NT2/D1 (cell line): Measurements from ENCODE around the gene ERFE.
A peak's percentile ranks its signal among the peaks of the same experiment; 100 is the strongest.

Experiments
- DNase-seq: peaks from one replicate; pipeline ENCODE4 v3.0.0-alpha.2; 2011; ENCODE audit warnings: low read depth, low spot score
- H3K27me3 ChIP-seq: 2 replicates; pipeline ENCODE4 v1.6.0; 2011; ENCODE audit warnings: mild to moderate bottlenecking; ENCODE audit not compliant: insufficient read length, insufficient read depth
- H3K36me3 ChIP-seq: 2 replicates; pipeline ENCODE4 v1.6.1; 2011; ENCODE audit warnings: mild to moderate bottlenecking, low read length, mixed read lengths; ENCODE audit not compliant: insufficient read depth, insufficient read length
- H3K4me1 ChIP-seq: 2 replicates; pipeline ENCODE4 v1.5.1; 2011; ENCODE audit not compliant: insufficient read depth, insufficient read length
- H3K4me3 ChIP-seq: 2 replicates; pipeline ENCODE4 v1.5.1; 2011; ENCODE audit warnings: low read depth; ENCODE audit not compliant: insufficient read length
- H3K9ac ChIP-seq: 2 replicates; pipeline ENCODE4 v1.6.0; 2011; ENCODE audit warnings: low read depth; ENCODE audit not compliant: insufficient read length
- H3K9me3 ChIP-seq: 2 replicates; pipeline ENCODE4 v1.5.1; 2011; ENCODE audit warnings: mild to moderate bottlenecking, low read length; ENCODE audit not compliant: insufficient read depth
- SUZ12 ChIP-seq: IDR thresholded peaks from 2 replicates; pipeline ENCODE4 v1.6.1; 2011; ENCODE audit not compliant: insufficient read length, insufficient read depth; ENCODE audit errors: extremely low read depth
- YY1 ChIP-seq: IDR thresholded peaks from 2 replicates; pipeline ENCODE4 v1.6.1; 2011; ENCODE audit not compliant: insufficient read length, insufficient read depth
- ZNF274 ChIP-seq: IDR thresholded peaks from 2 replicates; pipeline ENCODE4 v1.6.1; 2011; ENCODE audit warnings: mild to moderate bottlenecking, low read depth, low read length

Gene ERFE

GRCh38 chr2:238123218-238123971 lies 35.4 kb upstream of the ERFE start:
- no peaks in the 10 kb centered on the region for H3K9me3 ChIP-seq
- H3K4me1 ChIP-seq: peaks cover 30% of the 10 kb centered on the region
- no peak overlapping the region for H3K9ac ChIP-seq
- no peaks in the 10 kb centered on the region for H3K36me3 ChIP-seq
- DNase-seq: no peak
- peaks cover 17% of the 10 kb centered on the region for H3K27me3 ChIP-seq
- H3K4me3 ChIP-seq: no peak overlapping the region
- no peak for TF ChIP-seq ZNF274
- TF ChIP-seq YY1: no peak
- no peak for TF ChIP-seq SUZ12

GRCh38 chr2:238123991-238124470 lies 34.7 kb upstream of the ERFE start:
- H3K36me3 ChIP-seq: no peaks in the 10 kb centered on the region
- TF ChIP-seq YY1: no peak
- no peak for TF ChIP-seq SUZ12
- TF ChIP-seq ZNF274: no peak
- peaks cover 11% of the 10 kb centered on the region for H3K27me3 ChIP-seq
- H3K9ac ChIP-seq: no peak overlapping the region
- H3K9me3 ChIP-seq: no peaks in the 10 kb centered on the region
- peaks cover 30% of the 10 kb centered on the region for H3K4me1 ChIP-seq
- no peak for DNase-seq
- no peak overlapping the region for H3K4me3 ChIP-seq

- Histone ChIP-seq H3K4me3 (no peak overlapping the region), H3K4me1 (peaks cover 28% of the 10 kb centered on the region), H3K36me3 (no peaks in the 10 kb centered on the region), H3K27me3 (peaks cover 5% of the 10 kb centered on the region), H3K9me3 (no peaks in the 10 kb centered on the region), H3K9ac (no peak overlapping the region)
- no peak for DNase-seq
- TF ChIP-seq ZNF274 (no peak), SUZ12 (no peak), YY1 (no peak)
Observed at GRCh38 chr2:238124488-238125126, 34.2 kb upstream of the ERFE start.

- TF ChIP-seq SUZ12: no peak
- TF ChIP-seq ZNF274: no peak
- no peak for TF ChIP-seq YY1
- Histone ChIP-seq H3K9me3 (no peaks in the 10 kb centered on the region), H3K4me3 (no peak overlapping the region), H3K36me3 (no peaks in the 10 kb centered on the region), H3K9ac (no peak overlapping the region), H3K27me3 (no peaks in the 10 kb centered on the region), H3K4me1 (peaks cover 22% of the 10 kb centered on the region)
- DNase-seq: no peak
Observed at GRCh38 chr2:238125127-238125885, 33.5 kb upstream of the ERFE start.

- no peaks in the 10 kb centered on the region for H3K36me3 ChIP-seq
- H3K4me1 ChIP-seq: peaks cover 18% of the 10 kb centered on the region
- H3K9me3 ChIP-seq: no peaks in the 10 kb centered on the region
- no peak overlapping the region for H3K4me3 ChIP-seq
- TF ChIP-seq SUZ12 (no peak), YY1 (no peak)
- H3K27me3 ChIP-seq: no peaks in the 10 kb centered on the region
- no peak overlapping the region for H3K9ac ChIP-seq
- no peak for DNase-seq
Observed at GRCh38 chr2:238126338-238126737, 32.4 kb upstream of the ERFE start.

GRCh38 chr2:238126775-238127164 lies 32.0 kb upstream of the ERFE start:
- Histone ChIP-seq H3K27me3 (no peaks in the 10 kb centered on the region), H3K4me1 (peaks cover 18% of the 10 kb centered on the region), H3K36me3 (no peaks in the 10 kb centered on the region), H3K4me3 (no peak overlapping the region), H3K9me3 (no peaks in the 10 kb centered on the region), H3K9ac (peak overlapping the region; percentile 78)
- TF ChIP-seq SUZ12 (no peak), YY1 (no peak), ZNF274 (no peak)
- DNase-seq: no peak
